ENCODE measurements around the gene LRRC55.
"Not testable (repeated sequence)": the region's sequence is repeated elsewhere in the genome, so short reads cannot be mapped to it uniquely, and the experiment has no call there.

LRRC55 gene

DNA sequence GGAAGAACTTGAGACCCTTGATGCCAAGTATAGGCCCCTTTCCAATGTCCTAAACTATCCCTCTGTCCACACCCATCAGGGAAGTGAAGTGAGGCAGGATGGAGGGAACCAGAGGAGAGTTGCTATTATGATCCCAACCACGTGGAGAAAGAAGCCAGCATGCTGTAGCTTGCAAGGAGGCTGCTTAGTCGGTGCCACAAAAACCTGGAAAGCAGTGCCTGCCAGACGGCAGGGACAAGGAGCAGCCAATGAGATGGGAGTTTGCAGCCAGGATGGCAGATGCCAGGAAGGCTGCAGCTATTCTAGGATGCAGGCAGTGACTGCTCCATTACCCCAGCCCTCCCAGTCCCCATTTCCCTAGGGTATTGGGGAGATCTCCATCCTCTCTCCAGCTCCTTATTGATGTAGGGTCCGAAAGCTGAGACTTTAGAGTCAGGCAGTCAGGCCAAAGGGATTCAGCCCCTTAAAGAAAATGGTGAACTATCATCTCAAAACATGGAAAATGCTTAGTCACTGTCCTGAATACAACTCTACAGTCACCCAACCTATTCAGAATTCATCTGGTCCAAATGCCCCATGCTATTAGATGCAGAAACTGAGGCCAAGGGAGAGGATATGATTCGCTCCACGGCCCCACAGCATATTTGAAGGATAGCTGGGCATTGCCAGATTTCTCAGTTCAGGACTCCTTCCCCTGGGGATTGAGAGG is 18.4 kb upstream of the LRRC55 start:
- Histone ChIP-seq H3K27me3 (ENCODE audit: control insufficient read depth, insufficient read depth, low read length) (no peaks in the 10 kb centered on the region), H3K9me3 (ENCODE audit: control insufficient read depth, low read depth, low read length) (no peaks in the 10 kb centered on the region), H3K4me1 (ENCODE audit: control insufficient read depth, low read depth, low read length) (no peaks in the 10 kb centered on the region), H3K4me3 (ENCODE audit: low read length) (no peak overlapping the region), H3K36me3 (ENCODE audit: control insufficient read depth, low read depth, low read length) (no peaks in the 10 kb centered on the region), H3K9ac (ENCODE audit: low read length) (no peak overlapping the region), H3K27ac (ENCODE audit: low read length) (no peak overlapping the region)

DNA sequence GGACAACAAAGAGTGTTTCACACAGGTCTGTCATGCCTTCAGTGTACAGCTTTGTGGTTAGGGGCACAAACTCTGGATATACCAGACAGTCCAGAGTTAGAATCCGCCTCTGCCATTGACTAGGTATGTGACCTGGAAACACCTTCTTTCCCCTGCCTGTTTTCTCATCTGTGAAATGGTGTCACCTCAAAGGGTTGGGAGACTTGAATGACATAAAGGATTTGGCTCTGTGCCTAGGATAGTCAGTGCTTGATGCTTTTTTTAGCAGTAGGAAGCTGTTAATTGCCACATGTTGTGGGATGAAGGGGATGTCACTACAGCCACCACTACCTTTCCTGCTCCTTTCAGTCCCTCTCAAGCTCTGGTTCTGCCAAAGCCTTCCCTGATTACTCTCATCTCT is 17.4 kb upstream of the LRRC55 start:
- H3K4me3 ChIP-seq (ENCODE audit: low read length) = no peak overlapping the region
- H3K27ac ChIP-seq (ENCODE audit: low read length) = no peak overlapping the region
- no peaks in the 10 kb centered on the region for H3K9me3 ChIP-seq (ENCODE audit: control insufficient read depth, low read depth, low read length)
- no peaks in the 10 kb centered on the region for H3K27me3 ChIP-seq (ENCODE audit: control insufficient read depth, insufficient read depth, low read length)
- H3K4me1 ChIP-seq (ENCODE audit: control insufficient read depth, low read depth, low read length) = no peaks in the 10 kb centered on the region
- no peaks in the 10 kb centered on the region for H3K36me3 ChIP-seq (ENCODE audit: control insufficient read depth, low read depth, low read length)
- no peak overlapping the region for H3K9ac ChIP-seq (ENCODE audit: low read length)

GRCh38 chr11:57167125-57167846 is 14.5 kb upstream of the LRRC55 start:
- H3K9ac ChIP-seq (ENCODE audit: low read length) = no peak overlapping the region
- H3K4me1 ChIP-seq (ENCODE audit: control insufficient read depth, low read depth, low read length) = no peaks in the 10 kb centered on the region
- peaks cover 3% of the 10 kb centered on the region for H3K9me3 ChIP-seq (ENCODE audit: control insufficient read depth, low read depth, low read length)
- no peaks in the 10 kb centered on the region for H3K36me3 ChIP-seq (ENCODE audit: control insufficient read depth, low read depth, low read length)
- H3K27me3 ChIP-seq (ENCODE audit: control insufficient read depth, insufficient read depth, low read length) = no peaks in the 10 kb centered on the region
- no peak overlapping the region for H3K4me3 ChIP-seq (ENCODE audit: low read length)
- no peak overlapping the region for H3K27ac ChIP-seq (ENCODE audit: low read length)

- H3K4me3 ChIP-seq (ENCODE audit: low read length); H3K9me3 ChIP-seq (ENCODE audit: control insufficient read depth, low read depth, low read length); H3K4me1 ChIP-seq (ENCODE audit: control insufficient read depth, low read depth, low read length): not testable (repeated sequence)
These were observed 11.9 kb upstream of the LRRC55 start for GRCh38 chr11:57169732-57170313.

GRCh38 chr11:57172031-57172430 is 9.7 kb upstream of the LRRC55 start:
- H3K4me1 ChIP-seq (ENCODE audit: control insufficient read depth, low read depth, low read length) = no peaks in the 10 kb centered on the region
- no peaks in the 10 kb centered on the region for H3K27me3 ChIP-seq (ENCODE audit: control insufficient read depth, insufficient read depth, low read length)
- H3K4me3 ChIP-seq (ENCODE audit: low read length) = no peak overlapping the region
- H3K9me3 ChIP-seq (ENCODE audit: control insufficient read depth, low read depth, low read length) = peaks cover 3% of the 10 kb centered on the region
- H3K36me3 ChIP-seq (ENCODE audit: control insufficient read depth, low read depth, low read length) = no peaks in the 10 kb centered on the region
- no peak overlapping the region for H3K9ac ChIP-seq (ENCODE audit: low read length)
- H3K27ac ChIP-seq (ENCODE audit: low read length) = no peak overlapping the region

More at GRCh38 chr11:57169732-57170313, 11.9 kb upstream of the LRRC55 start:
- H3K27me3 ChIP-seq (ENCODE audit: control insufficient read depth, insufficient read depth, low read length); H3K36me3 ChIP-seq (ENCODE audit: control insufficient read depth, low read depth, low read length); H3K9ac ChIP-seq (ENCODE audit: low read length); H3K27ac ChIP-seq (ENCODE audit: low read length): not testable (repeated sequence)

GRCh38 chr11:57174656-57175055 is 7.1 kb upstream of the LRRC55 start:
- H3K27me3 ChIP-seq (ENCODE audit: control insufficient read depth, insufficient read depth, low read length) = no peaks in the 10 kb centered on the region
- H3K9me3 ChIP-seq (ENCODE audit: control insufficient read depth, low read depth, low read length) = peaks cover 3% of the 10 kb centered on the region
- H3K9ac ChIP-seq (ENCODE audit: low read length) = no peak overlapping the region

GRCh38 chr11:57175478-57175877 is 6.3 kb upstream of the LRRC55 start:
- Histone ChIP-seq H3K4me3 (ENCODE audit: low read length) (no peak overlapping the region), H3K4me1 (ENCODE audit: control insufficient read depth, low read depth, low read length) (peaks cover 1% of the 10 kb centered on the region), H3K27me3 (ENCODE audit: control insufficient read depth, insufficient read depth, low read length) (peaks cover 4% of the 10 kb centered on the region), H3K9ac (ENCODE audit: low read length) (no peak overlapping the region), H3K36me3 (ENCODE audit: control insufficient read depth, low read depth, low read length) (no peaks in the 10 kb centered on the region), H3K9me3 (ENCODE audit: control insufficient read depth, low read depth, low read length) (no peaks in the 10 kb centered on the region), H3K27ac (ENCODE audit: low read length) (no peak overlapping the region)

More at GRCh38 chr11:57174656-57175055, 7.1 kb upstream of the LRRC55 start:
- no peaks in the 10 kb centered on the region for H3K36me3 ChIP-seq (ENCODE audit: control insufficient read depth, low read depth, low read length)
- no peaks in the 10 kb centered on the region for H3K4me1 ChIP-seq (ENCODE audit: control insufficient read depth, low read depth, low read length)
- H3K27ac ChIP-seq (ENCODE audit: low read length) = no peak overlapping the region
- H3K4me3 ChIP-seq (ENCODE audit: low read length) = no peak overlapping the region

GRCh38 chr11:57178334-57178733 is 3.4 kb upstream of the LRRC55 start:
- peaks cover 17% of the 10 kb centered on the region for H3K27me3 ChIP-seq (ENCODE audit: control insufficient read depth, insufficient read depth, low read length)

GRCh38 chr11:57179681-57180080 is 2.1 kb upstream of the LRRC55 start:
- Histone ChIP-seq H3K27ac (ENCODE audit: low read length) (no peak overlapping the region), H3K27me3 (ENCODE audit: control insufficient read depth, insufficient read depth, low read length) (peaks cover 17% of the 10 kb centered on the region), H3K9ac (ENCODE audit: low read length) (peak overlapping the region; percentile 20), H3K36me3 (ENCODE audit: control insufficient read depth, low read depth, low read length) (no peaks in the 10 kb centered on the region), H3K9me3 (ENCODE audit: control insufficient read depth, low read depth, low read length) (no peaks in the 10 kb centered on the region), H3K4me3 (ENCODE audit: low read length) (peak overlapping the region; percentile 82), H3K4me1 (ENCODE audit: control insufficient read depth, low read depth, low read length) (peaks cover 11% of the 10 kb centered on the region)

More at GRCh38 chr11:57178334-57178733, 3.4 kb upstream of the LRRC55 start:
- Histone ChIP-seq H3K9ac (ENCODE audit: low read length) (no peak overlapping the region), H3K4me3 (ENCODE audit: low read length) (no peak overlapping the region), H3K36me3 (ENCODE audit: control insufficient read depth, low read depth, low read length) (no peaks in the 10 kb centered on the region), H3K4me1 (ENCODE audit: control insufficient read depth, low read depth, low read length) (peaks cover 11% of the 10 kb centered on the region), H3K9me3 (ENCODE audit: control insufficient read depth, low read depth, low read length) (no peaks in the 10 kb centered on the region), H3K27ac (ENCODE audit: low read length) (no peak overlapping the region)

DNA sequence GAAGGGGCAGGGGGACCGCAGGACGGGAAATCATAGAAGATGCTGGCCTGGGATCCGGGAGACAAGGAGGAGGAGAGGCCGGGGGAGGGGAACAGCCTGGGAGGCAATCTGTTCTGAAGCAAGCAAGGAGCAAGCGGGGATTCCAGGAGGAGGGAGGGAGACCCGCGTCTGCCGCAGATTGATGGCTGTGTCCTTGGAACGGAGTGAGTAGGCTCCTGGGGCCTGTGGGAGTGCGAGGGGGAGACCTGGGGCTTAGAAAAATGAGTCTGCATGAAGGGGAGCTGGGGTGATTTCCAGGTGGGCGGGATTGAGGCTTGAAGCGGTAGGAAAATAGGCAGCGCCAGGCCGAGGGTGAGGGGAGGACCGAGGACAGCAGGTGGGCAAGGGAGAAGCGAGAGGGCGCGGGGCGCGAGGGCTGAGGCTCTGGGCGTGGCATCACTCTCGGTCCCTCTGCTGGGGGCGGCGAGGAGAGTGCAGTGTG is 1.6 kb upstream of the LRRC55 start:
- H3K4me3 ChIP-seq (ENCODE audit: low read length) = peak overlapping the region; percentile 82

DNA sequence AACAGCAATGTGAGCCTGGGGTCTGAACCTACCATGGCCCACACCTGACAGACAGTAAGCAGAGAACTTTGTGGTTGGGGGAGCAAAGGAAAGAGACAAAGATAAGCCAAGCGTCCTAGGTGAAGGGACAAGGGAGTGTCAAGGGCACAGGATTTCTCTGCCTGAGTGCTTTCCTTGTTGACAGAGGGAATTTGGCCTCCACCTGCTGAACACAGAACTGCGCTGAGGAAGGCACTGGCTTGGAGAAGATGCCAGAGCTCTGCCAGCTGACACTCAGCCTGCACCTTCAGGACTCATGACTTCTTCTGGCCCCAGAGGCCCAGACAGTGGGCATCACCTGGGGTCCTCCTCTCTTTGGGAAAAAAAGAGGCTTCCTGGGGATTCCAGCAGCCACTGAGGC is 789 bp upstream of the LRRC55 start:
- H3K27me3 ChIP-seq (ENCODE audit: control insufficient read depth, insufficient read depth, low read length) = peaks cover 17% of the 10 kb centered on the region
- no peaks in the 10 kb centered on the region for H3K9me3 ChIP-seq (ENCODE audit: control insufficient read depth, low read depth, low read length)
- no peak overlapping the region for H3K27ac ChIP-seq (ENCODE audit: low read length)
- peaks cover 11% of the 10 kb centered on the region for H3K4me1 ChIP-seq (ENCODE audit: control insufficient read depth, low read depth, low read length)
- no peak overlapping the region for H3K9ac ChIP-seq (ENCODE audit: low read length)
- H3K36me3 ChIP-seq (ENCODE audit: control insufficient read depth, low read depth, low read length) = no peaks in the 10 kb centered on the region
- H3K4me3 ChIP-seq (ENCODE audit: low read length) = peak overlapping the region; percentile 82

More for the DNA sequence above, 1.6 kb upstream of the LRRC55 start:
- H3K36me3 ChIP-seq (ENCODE audit: control insufficient read depth, low read depth, low read length) = no peaks in the 10 kb centered on the region
- H3K9ac ChIP-seq (ENCODE audit: low read length) = peak overlapping the region; percentile 20
- H3K9me3 ChIP-seq (ENCODE audit: control insufficient read depth, low read depth, low read length) = no peaks in the 10 kb centered on the region
- H3K27me3 ChIP-seq (ENCODE audit: control insufficient read depth, insufficient read depth, low read length) = peaks cover 17% of the 10 kb centered on the region
- peaks cover 11% of the 10 kb centered on the region for H3K4me1 ChIP-seq (ENCODE audit: control insufficient read depth, low read depth, low read length)
- no peak overlapping the region for H3K27ac ChIP-seq (ENCODE audit: low read length)

Measured in iPS-18a (cell line).